Measurements from ENCODE around the gene EFTUD2. TPM values are rescaled to one million over a fixed set of nuclear protein-coding genes. Genes with fewer than 3 reads are reported as not detected.

EFTUD2 gene
- total RNA-seq, 1 donor from 2014 or later: 145 TPM

DNA sequence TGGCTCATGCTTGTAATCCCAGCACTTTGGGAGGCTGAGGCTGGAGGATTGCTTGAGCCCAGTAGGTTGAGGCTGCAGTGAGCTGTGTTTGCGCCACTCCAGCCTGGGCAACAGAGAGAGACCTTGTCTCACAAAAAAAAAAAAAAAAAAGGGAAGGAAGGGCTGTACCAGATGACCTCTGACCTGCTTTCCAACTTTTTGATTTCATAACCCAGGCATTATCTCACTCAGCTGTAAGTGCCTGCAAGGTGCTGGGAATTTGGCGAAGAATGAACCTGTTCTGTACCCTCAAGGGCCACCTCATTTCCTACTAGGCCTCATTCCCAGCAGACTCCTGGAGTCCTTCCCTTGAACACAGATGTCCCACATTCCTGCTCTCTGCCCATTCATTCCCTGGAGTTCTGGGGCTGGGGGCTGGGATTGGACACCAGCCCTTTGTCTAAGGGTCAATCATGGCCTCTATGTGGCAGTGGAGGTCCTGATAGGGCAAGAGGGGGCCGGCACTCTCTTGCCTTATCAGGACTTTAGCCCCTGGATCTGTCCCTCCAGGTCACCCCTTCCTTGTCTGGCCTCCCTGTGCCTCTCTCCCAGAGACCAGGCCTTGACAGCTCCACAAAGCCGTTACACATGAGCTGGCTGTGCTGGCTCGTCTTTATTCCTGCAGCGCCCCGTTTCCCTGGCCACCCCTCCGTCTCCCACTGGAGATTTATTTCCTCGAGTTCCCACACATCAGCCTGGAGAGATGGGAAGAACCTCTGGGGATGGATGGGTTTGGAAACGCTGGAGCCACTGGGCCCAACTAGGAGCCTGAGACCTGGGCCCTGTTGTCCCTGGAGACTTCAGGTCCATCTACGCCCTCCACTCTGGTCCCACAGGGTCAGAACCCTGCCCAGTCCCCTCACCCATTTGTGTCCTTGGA is 16.9 kb upstream of the EFTUD2 start:
- DNase-seq (ENCODE audit: low spot score in 2 of 2, unreplicated experiment in 2 of 2): no peak
- TF ChIP-seq CTCF (IDR thresholded peaks at IDR 0.05; ENCODE audit: unreplicated experiment): no peak
- Mint-ChIP-seq H3K4me3 (no peak overlapping the region), H3K27ac (no peak overlapping the region), H3K9me3 (no peaks in the 10 kb centered on the region), H3K27me3 (ENCODE audit: low read depth) (peaks cover 46% of the 10 kb centered on the region), H3K4me1 (peaks cover 2% of the 10 kb centered on the region), H3K36me3 (no peaks in the 10 kb centered on the region)

GRCh38 chr17:44915321-44915726 is 16.1 kb upstream of the EFTUD2 start, which contains the start of gene GFAP:
GFAP (minus strand) TSS chr17:44915500; CDS start chr17:44915486, 14 bp downstream.
- TF ChIP-seq CTCF (IDR thresholded peaks at IDR 0.05; ENCODE audit: unreplicated experiment): no peak
- Mint-ChIP-seq H3K4me1 (peaks cover 2% of the 10 kb centered on the region), H3K27ac (no peak within 1 kb of the TSS), H3K9me3 (no peaks in the 10 kb centered on the region), H3K4me3 (no peak within 1 kb of the TSS), H3K36me3 (no peaks in the 10 kb centered on the region), H3K27me3 (ENCODE audit: low read depth) (peaks cover 47% of the 10 kb centered on the region)
- no peak for DNase-seq (ENCODE audit: low spot score in 2 of 2, unreplicated experiment in 2 of 2)

DNA sequence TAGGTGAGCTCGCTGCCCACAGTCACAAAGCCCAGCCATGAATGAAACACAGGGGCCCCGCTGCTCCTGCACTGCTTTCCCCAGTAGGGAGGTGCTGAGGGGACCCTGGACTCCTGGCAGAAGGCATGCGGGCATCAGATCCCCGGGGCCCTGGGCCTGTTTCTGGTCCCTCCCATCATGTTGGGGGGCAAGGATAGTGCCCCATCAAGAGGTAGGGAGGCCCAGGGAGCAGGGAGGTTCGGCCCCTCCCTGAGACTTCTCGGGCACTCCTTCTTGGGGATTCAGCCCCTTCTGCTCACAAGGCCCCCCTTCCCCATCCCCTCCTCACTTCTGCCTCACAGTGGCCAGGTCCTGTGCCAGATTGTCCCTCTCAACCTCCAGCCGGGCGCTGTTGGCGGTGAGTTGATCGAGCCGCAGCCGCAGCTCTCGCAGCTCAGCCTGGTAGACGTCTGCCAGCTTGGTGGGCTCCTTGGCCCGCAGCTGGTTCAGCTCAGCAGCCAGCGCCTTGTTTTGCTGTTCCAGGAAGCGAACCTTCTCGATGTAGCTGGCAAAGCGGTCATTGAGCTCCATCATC is 15.5 kb upstream of the EFTUD2 start:
- Mint-ChIP-seq H3K27me3 (ENCODE audit: low read depth) (peaks cover 43% of the 10 kb centered on the region), H3K27ac (no peak overlapping the region)

GRCh38 chr17:44914148-44914547 is 14.9 kb upstream of the EFTUD2 start:
- Mint-ChIP-seq H3K9me3 (no peaks in the 10 kb centered on the region), H3K36me3 (no peaks in the 10 kb centered on the region), H3K4me1 (peaks cover 2% of the 10 kb centered on the region), H3K27me3 (ENCODE audit: low read depth) (peaks cover 42% of the 10 kb centered on the region), H3K27ac (no peak overlapping the region), H3K4me3 (no peak overlapping the region)
- no peak for TF ChIP-seq CTCF (IDR thresholded peaks at IDR 0.05; ENCODE audit: unreplicated experiment)
- DNase-seq (ENCODE audit: low spot score in 2 of 2, unreplicated experiment in 2 of 2): no peak

More for the DNA sequence above, 15.5 kb upstream of the EFTUD2 start:
- no peaks in the 10 kb centered on the region for H3K36me3 Mint-ChIP-seq
- TF ChIP-seq CTCF (IDR thresholded peaks at IDR 0.05; ENCODE audit: unreplicated experiment): no peak
- H3K4me3 Mint-ChIP-seq: no peak overlapping the region
- H3K4me1 Mint-ChIP-seq: peaks cover 2% of the 10 kb centered on the region
- no peaks in the 10 kb centered on the region for H3K9me3 Mint-ChIP-seq
- DNase-seq (ENCODE audit: low spot score in 2 of 2, unreplicated experiment in 2 of 2): no peak

DNA sequence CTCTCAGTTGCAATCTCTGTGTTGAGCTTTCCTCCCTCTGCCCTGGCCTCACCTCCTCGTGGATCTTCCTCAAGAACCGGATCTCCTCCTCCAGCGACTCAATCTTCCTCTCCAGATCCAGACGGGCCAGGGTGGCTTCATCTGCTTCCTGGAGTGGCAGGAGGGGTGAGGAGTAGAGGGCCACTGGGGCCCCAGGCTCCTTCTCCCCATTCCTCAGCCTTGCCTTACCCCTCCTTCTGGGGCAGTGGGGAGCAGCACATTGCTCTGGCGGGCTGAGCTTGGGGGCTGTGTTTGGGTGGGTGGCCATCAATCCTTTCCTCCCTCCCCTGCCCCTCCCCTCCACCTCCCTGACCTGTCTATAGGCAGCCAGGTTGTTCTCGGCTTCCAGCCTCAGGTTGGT is 14.4 kb upstream of the EFTUD2 start:
- H3K4me1 Mint-ChIP-seq: peaks cover 2% of the 10 kb centered on the region
- peaks cover 42% of the 10 kb centered on the region for H3K27me3 Mint-ChIP-seq (ENCODE audit: low read depth)
- H3K27ac Mint-ChIP-seq: no peak overlapping the region
- H3K36me3 Mint-ChIP-seq: no peaks in the 10 kb centered on the region
- TF ChIP-seq CTCF (IDR thresholded peaks at IDR 0.05; ENCODE audit: unreplicated experiment): no peak
- DNase-seq (ENCODE audit: low spot score in 2 of 2, unreplicated experiment in 2 of 2): no peak
- H3K9me3 Mint-ChIP-seq: no peaks in the 10 kb centered on the region
- H3K4me3 Mint-ChIP-seq: no peak overlapping the region
